ENCODE results near the gene CEP55.

CEP55 gene

GRCh38 chr10:93512565-93512964 lies 16.2 kb downstream of the CEP55 start:
- H3K27ac ChIP-seq (replicated peaks), result no peak overlapping the region
- H3K27me3 ChIP-seq (ENCODE audit: insufficient read depth, poor library complexity, severe bottlenecking), result no peaks in the 10 kb centered on the region
- H3K4me3 ChIP-seq (replicated peaks; ENCODE audit: insufficient read depth, low read length), result no peak overlapping the region
- DNase-seq (ENCODE audit: low read depth in 1 of 2, low spot score in 1 of 2), result no peak
- TF ChIP-seq, protein P1, sequence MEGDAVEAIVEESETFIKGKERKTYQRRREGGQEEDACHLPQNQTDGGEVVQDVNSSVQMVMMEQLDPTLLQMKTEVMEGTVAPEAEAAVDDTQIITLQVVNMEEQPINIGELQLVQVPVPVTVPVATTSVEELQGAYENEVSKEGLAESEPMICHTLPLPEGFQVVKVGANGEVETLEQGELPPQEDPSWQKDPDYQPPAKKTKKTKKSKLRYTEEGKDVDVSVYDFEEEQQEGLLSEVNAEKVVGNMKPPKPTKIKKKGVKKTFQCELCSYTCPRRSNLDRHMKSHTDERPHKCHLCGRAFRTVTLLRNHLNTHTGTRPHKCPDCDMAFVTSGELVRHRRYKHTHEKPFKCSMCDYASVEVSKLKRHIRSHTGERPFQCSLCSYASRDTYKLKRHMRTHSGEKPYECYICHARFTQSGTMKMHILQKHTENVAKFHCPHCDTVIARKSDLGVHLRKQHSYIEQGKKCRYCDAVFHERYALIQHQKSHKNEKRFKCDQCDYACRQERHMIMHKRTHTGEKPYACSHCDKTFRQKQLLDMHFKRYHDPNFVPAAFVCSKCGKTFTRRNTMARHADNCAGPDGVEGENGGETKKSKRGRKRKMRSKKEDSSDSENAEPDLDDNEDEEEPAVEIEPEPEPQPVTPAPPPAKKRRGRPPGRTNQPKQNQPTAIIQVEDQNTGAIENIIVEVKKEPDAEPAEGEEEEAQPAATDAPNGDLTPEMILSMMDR (IDR thresholded peaks at IDR 0.05; ENCODE audit: insufficient read depth, low read length), result no peak
- TF ChIP-seq SPI1 (IDR thresholded peaks at IDR 0.05; ENCODE audit: borderline replicate concordance, low read depth), result no peak
- no peak for TF ChIP-seq GABPA (IDR thresholded peaks at IDR 0.05; ENCODE audit: low read depth)
- TF ChIP-seq POLR2AphosphoS5 (IDR thresholded peaks at IDR 0.05; ENCODE audit: low read depth), result no peak

DNA sequence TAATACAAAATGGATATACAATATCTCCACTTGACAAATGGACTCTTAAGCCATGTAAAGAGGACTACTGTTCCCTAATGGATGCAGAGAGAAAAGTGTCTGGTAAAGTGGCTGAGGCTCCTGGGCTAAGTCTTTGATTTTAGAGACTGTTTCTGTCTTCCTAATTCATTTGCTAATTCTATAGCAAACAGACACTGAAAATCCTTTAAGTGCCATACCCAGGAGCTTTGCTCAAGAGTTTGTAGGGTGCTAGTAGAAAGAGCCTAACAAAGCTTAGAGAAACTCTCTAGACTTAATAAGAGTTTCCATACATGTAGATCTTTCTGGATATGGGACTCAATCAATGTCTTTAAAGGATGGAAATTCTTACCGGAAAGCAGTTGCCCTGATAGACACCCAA lies 16.7 kb downstream of the CEP55 start:
- Histone ChIP-seq H3K27ac (replicated peaks) (no peak overlapping the region), H3K27me3 (ENCODE audit: insufficient read depth, poor library complexity, severe bottlenecking) (no peaks in the 10 kb centered on the region), H3K4me3 (replicated peaks; ENCODE audit: insufficient read depth, low read length) (no peak overlapping the region)
- TF ChIP-seq GABPA (IDR thresholded peaks at IDR 0.05; ENCODE audit: low read depth), result no peak
- TF ChIP-seq POLR2AphosphoS5 (IDR thresholded peaks at IDR 0.05; ENCODE audit: low read depth), result no peak
- TF ChIP-seq, protein P2, sequence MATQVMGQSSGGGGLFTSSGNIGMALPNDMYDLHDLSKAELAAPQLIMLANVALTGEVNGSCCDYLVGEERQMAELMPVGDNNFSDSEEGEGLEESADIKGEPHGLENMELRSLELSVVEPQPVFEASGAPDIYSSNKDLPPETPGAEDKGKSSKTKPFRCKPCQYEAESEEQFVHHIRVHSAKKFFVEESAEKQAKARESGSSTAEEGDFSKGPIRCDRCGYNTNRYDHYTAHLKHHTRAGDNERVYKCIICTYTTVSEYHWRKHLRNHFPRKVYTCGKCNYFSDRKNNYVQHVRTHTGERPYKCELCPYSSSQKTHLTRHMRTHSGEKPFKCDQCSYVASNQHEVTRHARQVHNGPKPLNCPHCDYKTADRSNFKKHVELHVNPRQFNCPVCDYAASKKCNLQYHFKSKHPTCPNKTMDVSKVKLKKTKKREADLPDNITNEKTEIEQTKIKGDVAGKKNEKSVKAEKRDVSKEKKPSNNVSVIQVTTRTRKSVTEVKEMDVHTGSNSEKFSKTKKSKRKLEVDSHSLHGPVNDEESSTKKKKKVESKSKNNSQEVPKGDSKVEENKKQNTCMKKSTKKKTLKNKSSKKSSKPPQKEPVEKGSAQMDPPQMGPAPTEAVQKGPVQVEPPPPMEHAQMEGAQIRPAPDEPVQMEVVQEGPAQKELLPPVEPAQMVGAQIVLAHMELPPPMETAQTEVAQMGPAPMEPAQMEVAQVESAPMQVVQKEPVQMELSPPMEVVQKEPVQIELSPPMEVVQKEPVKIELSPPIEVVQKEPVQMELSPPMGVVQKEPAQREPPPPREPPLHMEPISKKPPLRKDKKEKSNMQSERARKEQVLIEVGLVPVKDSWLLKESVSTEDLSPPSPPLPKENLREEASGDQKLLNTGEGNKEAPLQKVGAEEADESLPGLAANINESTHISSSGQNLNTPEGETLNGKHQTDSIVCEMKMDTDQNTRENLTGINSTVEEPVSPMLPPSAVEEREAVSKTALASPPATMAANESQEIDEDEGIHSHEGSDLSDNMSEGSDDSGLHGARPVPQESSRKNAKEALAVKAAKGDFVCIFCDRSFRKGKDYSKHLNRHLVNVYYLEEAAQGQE (IDR thresholded peaks at IDR 0.05; ENCODE audit: insufficient replicate concordance, low read depth), result no peak
- TF ChIP-seq, protein P1 (IDR thresholded peaks at IDR 0.05; ENCODE audit: insufficient read depth, low read length), result no peak
- no peak for TF ChIP-seq SPI1 (IDR thresholded peaks at IDR 0.05; ENCODE audit: borderline replicate concordance, low read depth)
- no peak for DNase-seq (ENCODE audit: low read depth in 1 of 2, low spot score in 1 of 2)

DNA sequence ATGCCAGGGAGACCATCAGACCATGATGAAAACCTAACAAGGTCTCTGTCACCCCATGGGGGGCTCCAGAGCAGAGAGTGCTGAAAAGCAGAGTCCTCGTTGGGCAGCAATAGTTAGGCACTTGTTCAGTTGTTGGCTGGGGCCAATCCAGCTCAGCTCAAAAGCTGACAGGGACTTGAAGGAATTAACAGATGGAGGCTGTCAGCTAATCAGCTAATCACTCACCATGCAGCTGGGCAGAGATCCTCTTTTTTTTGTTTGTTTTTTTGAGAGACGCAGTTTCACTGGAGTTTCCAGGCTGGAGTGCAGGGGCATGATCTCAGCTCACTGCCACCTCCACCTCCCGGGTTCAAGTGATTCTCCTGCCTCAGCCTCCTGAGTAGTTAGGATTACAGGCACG lies 18.1 kb downstream of the CEP55 start:
- DNase-seq (ENCODE audit: low read depth in 1 of 2, low spot score in 1 of 2), result no peak
- Histone ChIP-seq H3K27ac (replicated peaks) (no peak overlapping the region), H3K4me3 (replicated peaks; ENCODE audit: insufficient read depth, low read length) (no peak overlapping the region), H3K27me3 (ENCODE audit: insufficient read depth, poor library complexity, severe bottlenecking) (no peaks in the 10 kb centered on the region)
- TF ChIP-seq POLR2AphosphoS5 (IDR thresholded peaks at IDR 0.05; ENCODE audit: low read depth) (no peak), SPI1 (IDR thresholded peaks at IDR 0.05; ENCODE audit: borderline replicate concordance, low read depth) (no peak), GABPA (IDR thresholded peaks at IDR 0.05; ENCODE audit: low read depth) (no peak)
- TF ChIP-seq, protein P2 (IDR thresholded peaks at IDR 0.05; ENCODE audit: insufficient replicate concordance, low read depth), result no peak
- TF ChIP-seq, protein P1 (IDR thresholded peaks at IDR 0.05; ENCODE audit: insufficient read depth, low read length), result no peak

Data from HL-60 (cell line).